Activated CD4-positive, CD25-positive, alpha-beta regulatory T cell (primary cell): Measurements from ENCODE around the gene SMYD3.

ENCODE experiments used
- DNase-seq, 4 experiments: peaks; one replicate each; lab custom pipeline; 2025; lab: John Stamatoyannopoulos, UW

SMYD3 gene

GRCh38 chr1:245873068-245873467 is 634.0 kb downstream of the SMYD3 start:
- no peak for DNase-seq

GRCh38 chr1:245872475-245872874 is 634.6 kb downstream of the SMYD3 start:
- DNase-seq, result no peak

GRCh38 chr1:245871915-245872314 is 635.2 kb downstream of the SMYD3 start:
- no peak for DNase-seq

GRCh38 chr1:245871191-245871590 is 635.9 kb downstream of the SMYD3 start:
- DNase-seq, result no peak

- DNase-seq, result no peak
Observed at GRCh38 chr1:245870698-245871097, 636.4 kb downstream of the SMYD3 start.

GRCh38 chr1:245869847-245870246 is 637.2 kb downstream of the SMYD3 start:
- DNase-seq, result no peak

GRCh38 chr1:245867738-245868137 is 639.3 kb downstream of the SMYD3 start:
- no peak for DNase-seq

- DNase-seq, result no peak
Observed at GRCh38 chr1:245864872-245865271, 642.2 kb downstream of the SMYD3 start.

- no peak for DNase-seq
Observed at GRCh38 chr1:245863566-245864184, 643.4 kb downstream of the SMYD3 start.

- DNase-seq, result no peak
Observed at GRCh38 chr1:245862812-245863540, 644.1 kb downstream of the SMYD3 start.

- no peak for DNase-seq
Observed at GRCh38 chr1:245860657-245861544, 646.2 kb downstream of the SMYD3 start.

GRCh38 chr1:245859493-245860114 is 647.5 kb downstream of the SMYD3 start:
- DNase-seq, result no peak

- DNase-seq, result no peak
Observed at GRCh38 chr1:245858722-245859492, 648.2 kb downstream of the SMYD3 start.

GRCh38 chr1:245858022-245858721 is 648.9 kb downstream of the SMYD3 start:
- DNase-seq, result no peak

- DNase-seq, result no peak
Observed at GRCh38 chr1:245856944-245857531, 650.0 kb downstream of the SMYD3 start.

GRCh38 chr1:245855846-245856730 is 651.0 kb downstream of the SMYD3 start:
- no peak for DNase-seq

- DNase-seq, result no peak
Observed at GRCh38 chr1:245853291-245853690, 653.8 kb downstream of the SMYD3 start.

GRCh38 chr1:245843101-245843500 is 664.0 kb downstream of the SMYD3 start:
- DNase-seq, result no peak

GRCh38 chr1:245842106-245842505 is 665.0 kb downstream of the SMYD3 start:
- DNase-seq, result no peak
